HG03060 (cell line): ENCODE measurements around the gene WDR64.
"Not testable (repeated sequence)": the region's sequence is repeated elsewhere in the genome, so short reads cannot be mapped to it uniquely, and the experiment has no call there.

Experiments
- ATAC-seq: cut with Tn5 transposase; IDR thresholded peaks from one replicate; pipeline ENCODE4 v1.9.1; 2021; ENCODE audit warnings: low read depth, moderate number of reproducible peaks; ENCODE audit not compliant: unreplicated experiment

WDR64 gene

GRCh38 chr1:241696815-241697639 lies 44.9 kb downstream of the WDR64 start:
- no peak for ATAC-seq

GRCh38 chr1:241697640-241698018 lies 45.5 kb downstream of the WDR64 start:
- ATAC-seq = no peak

DNA sequence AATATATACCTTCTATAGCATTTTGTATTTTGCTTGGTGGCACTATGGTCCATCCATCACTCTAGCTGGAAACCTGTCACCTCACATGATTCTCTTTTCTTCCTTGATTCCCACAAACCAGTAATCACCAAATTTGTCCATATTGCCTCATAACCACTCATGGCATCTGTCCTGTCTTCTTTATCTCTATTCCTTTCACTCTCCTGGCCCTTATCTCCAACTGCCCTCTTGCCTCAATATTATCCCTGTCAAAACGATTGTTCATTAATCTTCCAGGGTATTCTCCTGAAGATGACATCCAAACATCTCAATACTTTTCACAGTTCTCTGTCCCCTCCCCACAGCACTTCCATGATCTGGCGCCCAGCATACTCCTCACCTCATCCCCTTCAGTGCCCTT lies 46.1 kb downstream of the WDR64 start:
- no peak for ATAC-seq

- ATAC-seq = no peak
Observed at GRCh38 chr1:241701483-241702295, 49.6 kb downstream of the WDR64 start.

GRCh38 chr1:241702442-241703373 lies 50.6 kb downstream of the WDR64 start:
- ATAC-seq = no peak

- not testable (repeated sequence) for ATAC-seq
Observed at GRCh38 chr1:241703739-241704138, 51.7 kb downstream of the WDR64 start.

DNA sequence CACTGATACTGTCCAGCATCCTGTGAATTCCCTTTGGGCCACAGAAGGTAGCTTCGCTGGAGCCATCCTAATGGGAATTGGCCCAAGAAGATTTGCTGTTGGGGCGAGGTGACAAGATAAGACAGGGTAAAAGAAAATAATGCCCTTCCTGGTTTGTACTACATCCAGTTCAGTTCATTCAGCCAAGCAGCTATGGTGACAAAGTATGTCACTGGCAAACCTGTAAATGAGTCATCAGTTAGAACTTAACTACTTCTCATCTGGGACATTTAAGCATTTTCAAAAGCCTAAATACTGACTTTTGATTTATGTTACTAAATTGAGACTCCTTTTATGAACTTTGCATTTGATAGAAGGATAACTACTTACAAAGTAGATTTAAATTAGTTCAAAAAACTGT lies 54.2 kb downstream of the WDR64 start:
- no peak for ATAC-seq

DNA sequence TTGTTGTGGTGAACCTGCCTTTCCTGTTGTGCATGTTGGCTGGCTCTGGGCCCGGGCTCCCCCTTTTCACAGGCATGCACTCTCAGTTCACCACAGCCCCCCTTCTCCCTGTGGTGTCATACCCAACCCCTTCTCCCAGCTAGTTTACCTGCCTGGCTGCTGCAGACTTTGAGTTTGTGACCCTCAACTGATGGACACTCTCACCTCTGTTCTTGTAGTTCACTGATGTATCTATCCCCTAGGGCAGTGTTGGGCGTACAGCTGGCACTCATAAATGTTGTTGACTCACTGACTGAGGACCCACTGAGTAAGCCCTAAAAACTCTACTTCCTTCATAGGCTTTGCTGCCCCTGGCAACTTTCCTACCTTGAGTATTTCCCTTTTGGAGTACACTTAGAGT lies 54.9 kb downstream of the WDR64 start:
- ATAC-seq = no peak

DNA sequence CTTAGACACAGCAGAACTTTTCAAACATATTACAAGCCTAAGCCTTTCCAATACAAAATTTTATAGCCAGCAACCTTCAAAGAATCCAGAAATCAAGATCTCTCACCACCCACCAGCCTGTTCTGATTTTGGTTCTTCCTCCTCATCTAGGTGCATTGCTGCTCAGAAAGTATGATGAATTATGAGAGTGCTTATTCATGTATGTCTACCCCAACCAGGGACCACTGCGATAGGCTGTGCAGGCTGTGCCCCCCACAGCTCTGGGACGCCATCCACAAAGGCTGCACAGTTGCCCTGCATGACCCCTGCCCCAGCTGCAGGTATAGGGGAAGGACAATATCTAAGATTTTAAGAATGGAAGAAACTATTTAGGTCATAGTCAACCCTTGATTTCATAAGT lies 55.4 kb downstream of the WDR64 start:
- no peak for ATAC-seq

DNA sequence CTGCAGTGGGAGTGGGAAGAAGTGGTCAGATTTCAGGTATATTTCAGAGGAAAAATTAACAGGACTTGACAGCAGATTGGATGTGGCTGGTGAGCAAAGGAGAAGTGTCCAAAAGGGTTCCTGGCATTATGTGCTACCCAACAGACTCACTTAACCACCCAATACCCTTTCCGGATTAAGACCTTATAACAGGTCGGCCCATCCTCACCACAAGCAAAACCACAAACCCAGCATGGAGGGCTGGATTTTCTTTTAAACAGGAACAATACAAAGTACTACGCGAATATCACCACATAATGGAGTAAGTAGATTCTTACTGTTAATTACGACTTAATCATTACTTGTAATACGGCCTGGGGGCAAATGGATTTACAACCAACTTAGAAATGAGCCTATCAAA lies 59.2 kb downstream of the WDR64 start:
- ATAC-seq = no peak

- no peak for ATAC-seq
Observed at GRCh38 chr1:241713316-241713715, 61.2 kb downstream of the WDR64 start.

GRCh38 chr1:241714321-241715218 lies 62.5 kb downstream of the WDR64 start:
- no peak for ATAC-seq

DNA sequence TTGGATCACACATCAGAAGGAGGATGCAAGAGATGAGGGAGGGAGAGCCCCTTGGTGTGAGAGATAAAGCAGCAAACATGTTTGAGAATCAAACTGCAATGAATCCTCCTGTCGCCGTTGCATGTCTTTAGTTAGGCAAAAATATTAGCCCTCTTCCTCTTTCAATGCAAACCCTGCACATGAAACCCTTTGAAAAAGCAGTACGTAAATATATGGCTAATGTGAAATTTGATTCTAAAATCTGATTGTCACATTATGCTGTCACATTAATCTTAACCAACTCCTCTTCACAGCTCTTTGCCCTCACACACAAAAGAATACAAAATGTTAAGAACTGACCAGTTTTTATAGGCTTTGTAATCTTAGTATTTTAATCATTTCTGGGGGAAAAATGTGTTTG lies 63.4 kb downstream of the WDR64 start:
- ATAC-seq = no peak

DNA sequence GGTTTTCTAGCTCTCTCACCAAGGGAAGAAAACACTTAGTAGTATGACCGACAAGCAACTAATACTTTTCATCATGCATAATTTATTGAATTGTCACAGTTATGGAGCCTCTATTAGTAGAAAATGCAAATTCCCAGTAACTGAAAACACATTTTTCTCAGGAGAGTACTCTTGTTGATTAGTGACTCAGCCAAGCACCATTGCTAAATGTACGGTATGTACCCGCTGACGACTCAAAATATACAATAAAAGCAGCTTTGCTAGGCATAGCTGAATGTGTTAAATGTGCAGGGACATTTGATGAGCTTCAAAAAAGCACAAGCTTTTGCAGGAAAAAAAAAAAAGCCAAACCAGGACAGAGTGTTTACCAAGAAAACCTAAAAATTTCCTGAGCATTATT lies 63.9 kb downstream of the WDR64 start:
- ATAC-seq = no peak

- no peak for ATAC-seq
Observed at GRCh38 chr1:241716915-241717656, 65.0 kb downstream of the WDR64 start.

- ATAC-seq = no peak
Observed at GRCh38 chr1:241717975-241718374, 65.9 kb downstream of the WDR64 start.

GRCh38 chr1:241721011-241721410 lies 68.9 kb downstream of the WDR64 start:
- ATAC-seq = no peak

GRCh38 chr1:241722947-241723346 lies 70.9 kb downstream of the WDR64 start:
- no peak for ATAC-seq

DNA sequence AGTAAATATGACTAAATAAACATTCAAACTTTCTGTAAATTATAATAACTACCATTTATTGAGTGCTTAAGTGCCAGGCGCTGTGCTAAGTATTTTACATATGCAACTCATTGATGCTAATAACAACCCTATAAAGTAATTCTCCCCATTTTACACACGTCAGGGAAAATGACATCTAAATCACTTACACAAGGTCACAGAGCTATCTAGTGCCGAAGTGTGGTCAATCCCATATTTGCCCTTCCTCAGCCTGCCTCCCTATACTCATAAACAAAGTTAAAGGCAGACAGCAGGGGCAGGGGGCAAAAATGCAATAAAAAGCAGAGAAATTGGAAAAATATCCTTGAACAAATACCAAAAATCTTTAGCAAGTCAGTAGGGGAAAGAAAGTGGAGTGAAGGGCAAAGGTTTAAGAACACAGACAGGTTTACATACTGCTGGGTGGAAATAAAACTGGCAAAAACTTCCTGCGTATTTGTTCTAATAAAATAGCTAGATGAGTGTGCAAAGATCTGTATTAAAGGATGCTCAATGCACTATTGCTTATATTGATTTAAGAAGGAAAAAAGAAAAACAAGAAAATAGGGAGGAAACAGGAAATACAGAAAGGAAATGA lies 72.8 kb downstream of the WDR64 start:
- no peak for ATAC-seq
